GM19372 (cell line): ENCODE results near the gene RSU1.
A peak's percentile ranks its signal among the peaks of the same experiment; 100 is the strongest.

Source experiments
- ATAC-seq: cut with Tn5 transposase; IDR thresholded peaks from one replicate; pipeline ENCODE4 v1.9.1; 2021; ENCODE audit warnings: mild to moderate bottlenecking, low read depth, moderate library complexity; ENCODE audit not compliant: unreplicated experiment

RSU1 gene

GRCh38 chr10:16612115-16612980 is 204.9 kb downstream of the RSU1 start:
- no peak for ATAC-seq

GRCh38 chr10:16611037-16611436 is 206.2 kb downstream of the RSU1 start:
- ATAC-seq = no peak

- ATAC-seq = no peak
These were observed 208.0 kb downstream of the RSU1 start for GRCh38 chr10:16609211-16609610.

GRCh38 chr10:16606923-16607322 is 210.3 kb downstream of the RSU1 start:
- ATAC-seq = no peak

GRCh38 chr10:16606421-16606820 is 210.8 kb downstream of the RSU1 start:
- no peak for ATAC-seq

GRCh38 chr10:16603308-16603707 is 213.9 kb downstream of the RSU1 start:
- ATAC-seq = no peak

GRCh38 chr10:16602104-16602775 is 215.0 kb downstream of the RSU1 start:
- ATAC-seq = no peak

GRCh38 chr10:16599662-16600061 is 217.6 kb downstream of the RSU1 start:
- ATAC-seq = no peak

- ATAC-seq = no peak
These were observed 219.6 kb downstream of the RSU1 start for GRCh38 chr10:16597656-16598055.

GRCh38 chr10:16592378-16592777 is 224.8 kb downstream of the RSU1 start:
- ATAC-seq = no peak

- peak; percentile 87 for ATAC-seq
These were observed 230.7 kb downstream of the RSU1 start for GRCh38 chr10:16586358-16587138.

- ATAC-seq = no peak
These were observed 232.1 kb downstream of the RSU1 start for GRCh38 chr10:16585103-16585502.

GRCh38 chr10:16583382-16583781 is 233.8 kb downstream of the RSU1 start:
- ATAC-seq = no peak

GRCh38 chr10:16581202-16581601 is 236.0 kb downstream of the RSU1 start:
- no peak for ATAC-seq

- ATAC-seq = peak; percentile 91
These were observed 246.5 kb downstream of the RSU1 start for GRCh38 chr10:16570731-16571130.

- no peak for ATAC-seq
These were observed 250.9 kb downstream of the RSU1 start for GRCh38 chr10:16566202-16566805.

GRCh38 chr10:16565604-16566003 is 251.6 kb downstream of the RSU1 start:
- no peak for ATAC-seq

- no peak for ATAC-seq
These were observed 254.3 kb downstream of the RSU1 start for GRCh38 chr10:16562891-16563290.

- ATAC-seq = no peak
These were observed 257.9 kb downstream of the RSU1 start for GRCh38 chr10:16559236-16559773.

GRCh38 chr10:16547973-16548372 is 269.3 kb downstream of the RSU1 start:
- ATAC-seq = no peak
